ENCODE data around the gene PSMD4.
"Not testable (repeated sequence)": the region's sequence is repeated elsewhere in the genome, so short reads cannot be mapped to it uniquely, and the experiment has no call there.

Gene PSMD4

GRCh38 chr1:151254217-151255213 is at the start of gene PSMD4:
Gene PSMD4 (plus strand): TSS chr1:151254734. CDS start chr1:151254783, 49 bp downstream.
- Histone ChIP-seq H3K9ac (ENCODE audit: low read length) (peak within 1 kb of the TSS; percentile 88), H3K4me3 (ENCODE audit: low read depth, low read length) (peak within 1 kb of the TSS; percentile 94), H3K9me3 (ENCODE audit: control insufficient read depth, insufficient read depth, low read depth, low read length) (no peaks in the 10 kb centered on the region), H3K27ac (ENCODE audit: low read depth, low read length) (peak within 1 kb of the TSS; percentile 88), H3K4me1 (ENCODE audit: control insufficient read depth, insufficient read depth, low read length) (no peaks in the 10 kb centered on the region), H3K36me3 (ENCODE audit: control insufficient read depth, insufficient read depth, low read length) (peaks cover 9% of the 10 kb centered on the region), H3K27me3 (ENCODE audit: control insufficient read depth, insufficient read depth, low read length) (no peaks in the 10 kb centered on the region)

- not testable (repeated sequence) for H3K4me1 ChIP-seq (ENCODE audit: control insufficient read depth, insufficient read depth, low read length); H3K27ac ChIP-seq (ENCODE audit: low read depth, low read length); H3K27me3 ChIP-seq (ENCODE audit: control insufficient read depth, insufficient read depth, low read length)
These were observed 49.1 kb upstream of the PSMD4 start for GRCh38 chr1:151205381-151205965.

GRCh38 chr1:151210830-151211229 is 43.7 kb upstream of the PSMD4 start:
- H3K27me3 ChIP-seq (ENCODE audit: control insufficient read depth, insufficient read depth, low read length), result no peaks in the 10 kb centered on the region
- no peak overlapping the region for H3K4me3 ChIP-seq (ENCODE audit: low read depth, low read length)
- no peaks in the 10 kb centered on the region for H3K9me3 ChIP-seq (ENCODE audit: control insufficient read depth, insufficient read depth, low read depth, low read length)
- H3K27ac ChIP-seq (ENCODE audit: low read depth, low read length), result no peak overlapping the region
- no peak overlapping the region for H3K9ac ChIP-seq (ENCODE audit: low read length)
- H3K4me1 ChIP-seq (ENCODE audit: control insufficient read depth, insufficient read depth, low read length), result no peaks in the 10 kb centered on the region
- peaks cover 62% of the 10 kb centered on the region for H3K36me3 ChIP-seq (ENCODE audit: control insufficient read depth, insufficient read depth, low read length)

More at GRCh38 chr1:151205381-151205965, 49.1 kb upstream of the PSMD4 start:
- H3K36me3 ChIP-seq (ENCODE audit: control insufficient read depth, insufficient read depth, low read length), result peaks cover 62% of the 10 kb centered on the region
- not testable (repeated sequence) for H3K4me3 ChIP-seq (ENCODE audit: low read depth, low read length); H3K9me3 ChIP-seq (ENCODE audit: control insufficient read depth, insufficient read depth, low read depth, low read length); H3K9ac ChIP-seq (ENCODE audit: low read length)

GRCh38 chr1:151211972-151212705 is 42.4 kb upstream of the PSMD4 start:
- Histone ChIP-seq H3K27me3 (ENCODE audit: control insufficient read depth, insufficient read depth, low read length) (no peaks in the 10 kb centered on the region), H3K27ac (ENCODE audit: low read depth, low read length) (no peak overlapping the region), H3K36me3 (ENCODE audit: control insufficient read depth, insufficient read depth, low read length) (peaks cover 51% of the 10 kb centered on the region), H3K4me3 (ENCODE audit: low read depth, low read length) (no peak overlapping the region), H3K4me1 (ENCODE audit: control insufficient read depth, insufficient read depth, low read length) (no peaks in the 10 kb centered on the region), H3K9ac (ENCODE audit: low read length) (no peak overlapping the region), H3K9me3 (ENCODE audit: control insufficient read depth, insufficient read depth, low read depth, low read length) (no peaks in the 10 kb centered on the region)

GRCh38 chr1:151213560-151213959 is 41.0 kb upstream of the PSMD4 start:
- Histone ChIP-seq H3K9me3 (ENCODE audit: control insufficient read depth, insufficient read depth, low read depth, low read length) (no peaks in the 10 kb centered on the region), H3K27ac (ENCODE audit: low read depth, low read length) (no peak overlapping the region), H3K36me3 (ENCODE audit: control insufficient read depth, insufficient read depth, low read length) (peaks cover 44% of the 10 kb centered on the region), H3K9ac (ENCODE audit: low read length) (no peak overlapping the region), H3K4me1 (ENCODE audit: control insufficient read depth, insufficient read depth, low read length) (no peaks in the 10 kb centered on the region), H3K4me3 (ENCODE audit: low read depth, low read length) (no peak overlapping the region), H3K27me3 (ENCODE audit: control insufficient read depth, insufficient read depth, low read length) (no peaks in the 10 kb centered on the region)

- H3K27me3 ChIP-seq (ENCODE audit: control insufficient read depth, insufficient read depth, low read length), result no peaks in the 10 kb centered on the region
- no peaks in the 10 kb centered on the region for H3K9me3 ChIP-seq (ENCODE audit: control insufficient read depth, insufficient read depth, low read depth, low read length)
- H3K4me1 ChIP-seq (ENCODE audit: control insufficient read depth, insufficient read depth, low read length), result no peaks in the 10 kb centered on the region
- H3K27ac ChIP-seq (ENCODE audit: low read depth, low read length), result no peak overlapping the region
- H3K4me3 ChIP-seq (ENCODE audit: low read depth, low read length), result no peak overlapping the region
- peaks cover 38% of the 10 kb centered on the region for H3K36me3 ChIP-seq (ENCODE audit: control insufficient read depth, insufficient read depth, low read length)
- no peak overlapping the region for H3K9ac ChIP-seq (ENCODE audit: low read length)
These were observed 32.9 kb upstream of the PSMD4 start for GRCh38 chr1:151221616-151222015.

GRCh38 chr1:151222130-151222529 is 32.4 kb upstream of the PSMD4 start:
- Histone ChIP-seq H3K9ac (ENCODE audit: low read length) (no peak overlapping the region), H3K4me3 (ENCODE audit: low read depth, low read length) (no peak overlapping the region), H3K36me3 (ENCODE audit: control insufficient read depth, insufficient read depth, low read length) (peaks cover 43% of the 10 kb centered on the region), H3K4me1 (ENCODE audit: control insufficient read depth, insufficient read depth, low read length) (no peaks in the 10 kb centered on the region), H3K27ac (ENCODE audit: low read depth, low read length) (no peak overlapping the region), H3K27me3 (ENCODE audit: control insufficient read depth, insufficient read depth, low read length) (no peaks in the 10 kb centered on the region), H3K9me3 (ENCODE audit: control insufficient read depth, insufficient read depth, low read depth, low read length) (no peaks in the 10 kb centered on the region)

- Histone ChIP-seq H3K36me3 (ENCODE audit: control insufficient read depth, insufficient read depth, low read length) (peaks cover 97% of the 10 kb centered on the region), H3K27ac (ENCODE audit: low read depth, low read length) (no peak overlapping the region), H3K9ac (ENCODE audit: low read length) (no peak overlapping the region), H3K4me1 (ENCODE audit: control insufficient read depth, insufficient read depth, low read length) (no peaks in the 10 kb centered on the region), H3K9me3 (ENCODE audit: control insufficient read depth, insufficient read depth, low read depth, low read length) (no peaks in the 10 kb centered on the region), H3K4me3 (ENCODE audit: low read depth, low read length) (no peak overlapping the region), H3K27me3 (ENCODE audit: control insufficient read depth, insufficient read depth, low read length) (no peaks in the 10 kb centered on the region)
These were observed 19.3 kb upstream of the PSMD4 start for GRCh38 chr1:151235235-151235634.

- Histone ChIP-seq H3K27ac (ENCODE audit: low read depth, low read length) (no peak overlapping the region), H3K9ac (ENCODE audit: low read length) (no peak overlapping the region)
These were observed 16.7 kb upstream of the PSMD4 start for GRCh38 chr1:151237678-151238466.

GRCh38 chr1:151238467-151238739 is 16.1 kb upstream of the PSMD4 start:
- H3K27ac ChIP-seq (ENCODE audit: low read depth, low read length), result no peak overlapping the region
- H3K36me3 ChIP-seq (ENCODE audit: control insufficient read depth, insufficient read depth, low read length), result peaks cover 100% of the 10 kb centered on the region
- H3K9me3 ChIP-seq (ENCODE audit: control insufficient read depth, insufficient read depth, low read depth, low read length), result no peaks in the 10 kb centered on the region
- no peaks in the 10 kb centered on the region for H3K4me1 ChIP-seq (ENCODE audit: control insufficient read depth, insufficient read depth, low read length)
- H3K9ac ChIP-seq (ENCODE audit: low read length), result no peak overlapping the region
- H3K27me3 ChIP-seq (ENCODE audit: control insufficient read depth, insufficient read depth, low read length), result no peaks in the 10 kb centered on the region
- no peak overlapping the region for H3K4me3 ChIP-seq (ENCODE audit: low read depth, low read length)

More at GRCh38 chr1:151237678-151238466, 16.7 kb upstream of the PSMD4 start:
- Histone ChIP-seq H3K4me3 (ENCODE audit: low read depth, low read length) (no peak overlapping the region), H3K36me3 (ENCODE audit: control insufficient read depth, insufficient read depth, low read length) (peaks cover 98% of the 10 kb centered on the region), H3K9me3 (ENCODE audit: control insufficient read depth, insufficient read depth, low read depth, low read length) (no peaks in the 10 kb centered on the region), H3K4me1 (ENCODE audit: control insufficient read depth, insufficient read depth, low read length) (no peaks in the 10 kb centered on the region), H3K27me3 (ENCODE audit: control insufficient read depth, insufficient read depth, low read length) (no peaks in the 10 kb centered on the region)
